K562 (cell line): ENCODE measurements around the gene SPINK4. TPM values are rescaled to one million over a fixed set of nuclear protein-coding genes. Genes with fewer than 3 reads are reported as not detected.

ENCODE experiments used
- ATAC-seq: fragments of 200-7000 bp; cut with Tn5 transposase; 3 replicates; pipeline ENCODE4 v1.9.1; 2020; ENCODE audit warnings: moderate library complexity
- BruUV-seq: library from RNA; stranded (reverse); fragments of 400-500 nt; replicated peaks from 2 replicates; lab custom pipeline; 2021; lab: Mats Ljungman, UMichigan
- CTCF ChIA-PET: fragments of 300-600 bp; formaldehyde crosslinking; extraction: SDS; loops from one replicate; lab custom pipeline; 2021; ENCODE audit warnings: low intra/inter-chr PET ratio; lab: Yijun Ruan, JAX
- POLR2A ChIA-PET: fragments of 300-600, 350-650 bp; sonication (Branson Sonifier 250); formaldehyde crosslinking; extraction: SDS; loops from one replicate; lab custom pipeline; 2021; ENCODE audit warnings: antibody characterized with exemption, inconsistent platforms; lab: Yijun Ruan, JAX
- DNase-seq, 4 experiments: peaks; one replicate each; pipeline versions ENCODE4 v3.0.0 to v3.0.0-alpha.2; 2011 to 2018; ENCODE audit warnings: low spot score in 3 of 4, mixed read lengths in 3 of 4; ENCODE audit errors: extremely low read depth in 1 of 4
- FAIRE-seq: peaks from 2 replicates; lab custom pipeline; 2011; peaks lifted over from hg19 to GRCh38; lab: Jason Lieb, UNC
- H2AFZ ChIP-seq: 2 replicates; pipeline ENCODE4 v1.6.0; 2011; ENCODE audit warnings: low read depth, low read length, control low read depth, inconsistent platforms
- H3K27ac ChIP-seq: fragments of 200-600 bp; 3 replicates; pipeline ENCODE4 v1.8.0; 2011; ENCODE audit warnings: low read depth, mild to moderate bottlenecking, control low read depth, inconsistent platforms, low read length, moderate library complexity, mixed read lengths; ENCODE audit errors: extremely low read depth
- H3K27me3 ChIP-seq, 2 experiments: fragments of 300-600 bp in 1 of 2; 2 replicates in 1 of 2; 3 replicates in 1 of 2; pipeline versions ENCODE4 v1.6.0 to v1.8.0; 2011; ENCODE audit warnings: inconsistent platforms in 2 of 2, low read length in 2 of 2, mild to moderate bottlenecking in 1 of 2, mixed read lengths in 1 of 2, moderate library complexity in 1 of 2; ENCODE audit not compliant: control insufficient read depth in 2 of 2, insufficient read depth in 2 of 2
- H3K36me3 ChIP-seq: fragments of 300-600 bp; 3 replicates; pipeline ENCODE4 v1.8.0; 2011; ENCODE audit warnings: mild to moderate bottlenecking, low read length, inconsistent platforms; ENCODE audit not compliant: control insufficient read depth, insufficient read depth
- H3K4me1 ChIP-seq, 2 experiments: fragments of 200-600 bp in 1 of 2; replicated peaks in 1 of 2; 2 replicates in 1 of 2; 3 replicates in 1 of 2; pipeline versions ENCODE4 v1.5.1 to v1.8.0; 2011; ENCODE audit warnings: inconsistent platforms in 2 of 2, low read length in 2 of 2, mild to moderate bottlenecking in 1 of 2, mixed read lengths in 1 of 2, moderate library complexity in 1 of 2; ENCODE audit not compliant: control insufficient read depth in 2 of 2, insufficient read depth in 2 of 2
- H3K4me2 ChIP-seq: 2 replicates; pipeline ENCODE4 v1.6.1; 2011; ENCODE audit warnings: low read length, control low read depth, inconsistent platforms, mixed read lengths; ENCODE audit not compliant: insufficient read depth
- H3K4me3 ChIP-seq: fragments of 200-600 bp; sonication (generic), shearing (Covaris generic); 2 replicates; pipeline ENCODE4 v1.5.1; 2016; ENCODE audit warnings: control low read depth, inconsistent platforms
- H3K79me2 ChIP-seq: fragments of 200-600 bp; 3 replicates; pipeline ENCODE4 v1.8.0; 2011; ENCODE audit warnings: low read length, inconsistent platforms; ENCODE audit not compliant: control insufficient read depth, insufficient read depth
- H3K9ac ChIP-seq, 2 experiments: 2 replicates each; pipeline versions ENCODE4 v1.6.0 to v1.6.1; 2011; ENCODE audit warnings: low read depth in 2 of 2, low read length in 2 of 2, control low read depth in 1 of 2, inconsistent platforms in 1 of 2, mild to moderate bottlenecking in 1 of 2, mixed read lengths in 1 of 2; ENCODE audit not compliant: insufficient read depth in 1 of 2
- H3K9me1 ChIP-seq: one replicate; pipeline ENCODE4 v1.6.0; 2011; ENCODE audit warnings: inconsistent platforms, mild to moderate bottlenecking, low read length, moderate library complexity; ENCODE audit not compliant: control insufficient read depth, insufficient read depth
- H3K9me3 ChIP-seq: replicated peaks from 2 replicates; pipeline ENCODE4 v1.5.1; 2011; ENCODE audit warnings: low read depth, low read length, inconsistent platforms; ENCODE audit not compliant: control insufficient read depth, insufficient read depth
- H4K20me1 ChIP-seq: replicated peaks from 2 replicates; pipeline ENCODE4 v1.6.1; 2011; ENCODE audit warnings: low read length, inconsistent platforms, mixed read lengths; ENCODE audit not compliant: control insufficient read depth, insufficient read depth
- ELF1 ChIP-seq: fragments of 200-800 bp; sonication (Bioruptor generic); IDR thresholded peaks from 2 replicates; pipeline ENCODE4 v1.6.1; 2016; ENCODE audit warnings: missing genetic modification characterization, missing compliant biosample characterization
- EWSR1 ChIP-seq: fragments of 450-650 bp; IDR thresholded peaks from 2 replicates; pipeline ENCODE4 v1.6.1; 2018; ENCODE audit warnings: borderline replicate concordance, mild to moderate bottlenecking, low read depth, moderate library complexity; ENCODE audit not compliant: partially characterized antibody
- HDAC3 ChIP-seq: fragments of 450-650 bp; IDR thresholded peaks from 2 replicates; pipeline ENCODE4 v1.6.1; 2018; ENCODE audit warnings: borderline replicate concordance, mild to moderate bottlenecking, moderate library complexity; ENCODE audit not compliant: partially characterized antibody
- IFI16 ChIP-seq: fragments of 250-450 bp; sonication (Bioruptor Pico); IDR thresholded peaks from 2 replicates; pipeline ENCODE4 v2.1.2; 2022; ENCODE audit warnings: mild to moderate bottlenecking, inconsistent platforms
- MCM5 ChIP-seq: fragments of 450-650 bp; IDR thresholded peaks from 2 replicates; pipeline ENCODE4 v1.6.1; 2016; ENCODE audit warnings: low read depth
- SAP30 ChIP-seq: fragments of 200-600 bp; sonication (generic); IDR thresholded peaks from 2 replicates; pipeline ENCODE4 v1.6.1; 2012; ENCODE audit warnings: borderline replicate concordance, low read depth, mild to moderate bottlenecking, moderate library complexity, low read length, control low read depth, inconsistent platforms; ENCODE audit not compliant: insufficient read depth, poor library complexity, severe bottlenecking
- SREBF2 ChIP-seq: sonication (generic); formaldehyde crosslinking; IDR thresholded peaks from 2 replicates; pipeline ENCODE4 v1.4.0; 2020; ENCODE audit warnings: mild to moderate bottlenecking, missing genetic modification reagents
- THAP12 ChIP-seq: fragments of 250-450 bp; sonication (Bioruptor Pico); IDR thresholded peaks from 2 replicates; pipeline ENCODE4 v1.9.0; 2021; ENCODE audit warnings: mild to moderate bottlenecking, inconsistent platforms
- ZNF79 ChIP-seq: fragments of 250-450 bp; sonication (Bioruptor Pico); IDR thresholded peaks from 2 replicates; pipeline ENCODE4 v1.4.0; 2020; ENCODE audit warnings: low read depth, mild to moderate bottlenecking, moderate library complexity
- WGBS: fragments of 100-300 bp; shearing (Covaris generic); methylation state at CpG from one replicate; pipeline ENCODE4 v1.1.6; 2016; ENCODE audit warnings: low coverage, mixed read lengths; ENCODE audit not compliant: insufficient coverage; ENCODE audit errors: missing lambda C conversion rate; 5-methylcytosine and 5-hydroxymethylcytosine counted together
- in situ Hi-C: fragments of 300-500 bp; cut with MboI; formaldehyde crosslinking; loops from 4 replicates; pipeline ENCODE4 v1.15.0; 2018; ENCODE audit warnings: inconsistent platforms, mixed read lengths
- intact Hi-C: fragments of 100-400 bp; cut with micrococcal nuclease; formaldehyde crosslinking; loops from 2 replicates; pipeline ENCODE4 v1.14.2; 2022
- polyA plus RNA-seq, 8 experiments: library from polyadenylated mRNA; depleted of rRNA in 4 of 8; stranded (reverse) in 5 of 8; unstranded in 3 of 8; fragments of >200 nt; fragmentation: Nextera tagmentation in 2 of 8; fragmentation: Illumina TruSeq in 1 of 8; extraction: Ambion mirVana in 2 of 8; extraction: Trizol in 1 of 8; gene quantifications; 2 replicates each; pipeline versions ENCODE4 v1.2.1 to v1.2.3, GENCODE V29; 2011 to 2014; ENCODE audit warnings: inconsistent platforms in 1 of 8, missing spikeins in 1 of 8
- total RNA-seq, 7 experiments: library from RNA; depleted of rRNA in 6 of 7; stranded (reverse); fragments of >200 nt in 6 of 7; fragmentation: Illumina TruSeq in 2 of 7; extraction: Trizol in 2 of 7; gene quantifications; 2 replicates each; pipeline versions ENCODE4 v1.2.1 to v1.2.3, GENCODE V29; 2011 to 2021; ENCODE audit warnings: low replicate concordance in 1 of 7
- TF ChIP-seq, protein P1 (sequence below): fragments of 200-800 bp; sonication (Bioruptor generic); IDR thresholded peaks from 2 replicates; pipeline ENCODE4 v1.6.1; 2017; ENCODE audit warnings: missing genetic modification characterization, missing compliant biosample characterization
- TF ChIP-seq, protein P2 (sequence below): fragments of 250-450 bp; sonication (Bioruptor Pico); IDR thresholded peaks from 2 replicates; pipeline ENCODE4 v1.4.0; 2020; ENCODE audit warnings: mild to moderate bottlenecking, moderate library complexity

The SPINK4 gene
- total and polyA plus RNA-seq, 9 of the 15 experiments (the other 6 are each of a cell fraction or from before 2014, with no cell fraction given) = 0.74 to 5.5 (median 2.1) TPM; not detected in 2

- WGBS = 18% methylated on average over 9 of the region's 9 CpGs
- Histone ChIP-seq H3K36me3 (no peaks in the 10 kb centered on the region), H2AFZ (no peak overlapping the region), H3K4me1 (peaks cover 6 to 9% of the 10 kb centered on the region in 2 experiments; a peak in 4 of 5 replicates), H3K9ac (no peak overlapping the region), H3K79me2 (no peaks in the 10 kb centered on the region), H3K4me3 (no peak overlapping the region), H4K20me1 (no peaks in the 10 kb centered on the region), H3K9me1 (no peaks in the 10 kb centered on the region), H3K27me3 (no peaks in the 10 kb centered on the region), H3K9me3 (no peaks in the 10 kb centered on the region), H3K4me2 (no peak overlapping the region), H3K27ac (no peak overlapping the region)
- no TSS peak for BruUV-seq
- FAIRE-seq (no peak), ATAC-seq (no peak), DNase-seq (no peak)
- CTCF ChIA-PET = no interaction called here
- POLR2A ChIA-PET = interaction anchor here (0.6 to 2.0 kb wide), 4 partner anchors 13 to 210 kb away, joined by 3 to 6 read pairs (median 3); partner anchors contain the start of genes DNAJA1 and SMU1
- in situ Hi-C loops = loop anchor here (10.0 to 25.0 kb wide), 3 partner anchors 130 to 847 kb away; partner anchors contain the start of genes ACO1, NDUFB6, SMIM27 and TOPORS
- intact Hi-C loops = no loop called here
- TF ChIP-seq MCM5 (no peak), SREBF2 (CRISPR knock-in tag) (no peak), EWSR1 (no peak), ZNF79 (CRISPR knock-in tag) (no peak), HDAC3 (no peak), ELF1 (tag) (no peak), SAP30 (no peak), IFI16 (CRISPR knock-in tag) (no peak), THAP12 (CRISPR knock-in tag) (no peak)
- TF ChIP-seq, protein P1, sequence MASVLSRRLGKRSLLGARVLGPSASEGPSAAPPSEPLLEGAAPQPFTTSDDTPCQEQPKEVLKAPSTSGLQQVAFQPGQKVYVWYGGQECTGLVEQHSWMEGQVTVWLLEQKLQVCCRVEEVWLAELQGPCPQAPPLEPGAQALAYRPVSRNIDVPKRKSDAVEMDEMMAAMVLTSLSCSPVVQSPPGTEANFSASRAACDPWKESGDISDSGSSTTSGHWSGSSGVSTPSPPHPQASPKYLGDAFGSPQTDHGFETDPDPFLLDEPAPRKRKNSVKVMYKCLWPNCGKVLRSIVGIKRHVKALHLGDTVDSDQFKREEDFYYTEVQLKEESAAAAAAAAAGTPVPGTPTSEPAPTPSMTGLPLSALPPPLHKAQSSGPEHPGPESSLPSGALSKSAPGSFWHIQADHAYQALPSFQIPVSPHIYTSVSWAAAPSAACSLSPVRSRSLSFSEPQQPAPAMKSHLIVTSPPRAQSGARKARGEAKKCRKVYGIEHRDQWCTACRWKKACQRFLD = no peak
- TF ChIP-seq, protein P2, sequence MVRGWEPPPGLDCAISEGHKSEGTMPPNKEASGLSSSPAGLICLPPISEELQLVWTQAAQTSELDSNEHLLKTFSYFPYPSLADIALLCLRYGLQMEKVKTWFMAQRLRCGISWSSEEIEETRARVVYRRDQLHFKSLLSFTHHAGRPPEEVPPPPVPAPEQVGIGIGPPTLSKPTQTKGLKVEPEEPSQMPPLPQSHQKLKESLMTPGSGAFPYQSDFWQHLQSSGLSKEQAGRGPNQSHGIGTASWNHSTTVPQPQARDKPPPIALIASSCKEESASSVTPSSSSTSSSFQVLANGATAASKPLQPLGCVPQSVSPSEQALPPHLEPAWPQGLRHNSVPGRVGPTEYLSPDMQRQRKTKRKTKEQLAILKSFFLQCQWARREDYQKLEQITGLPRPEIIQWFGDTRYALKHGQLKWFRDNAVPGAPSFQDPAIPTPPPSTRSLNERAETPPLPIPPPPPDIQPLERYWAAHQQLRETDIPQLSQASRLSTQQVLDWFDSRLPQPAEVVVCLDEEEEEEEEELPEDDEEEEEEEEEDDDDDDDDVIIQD (CRISPR knock-in tag) = no peak
These were observed 5.2 kb upstream of the SPINK4 start for GRCh38 chr9:33234511-33235467.
